H9 (cell line): Measurements from ENCODE around the gene CLDN20. TPM values are rescaled to one million over a fixed set of nuclear protein-coding genes. Genes with fewer than 3 reads are reported as not detected.

Experiments used
- DNase-seq: peaks from one replicate; pipeline ENCODE4 v3.0.0-alpha.2; 2017
- H2AFZ ChIP-seq: one replicate; pipeline ENCODE4 v1.6.1; 2013; ENCODE audit warnings: mild to moderate bottlenecking, low read length, control low read depth, moderate library complexity
- H2AK5ac ChIP-seq: 2 replicates; pipeline ENCODE4 v1.6.1; 2013; ENCODE audit warnings: low read length, control low read depth, mixed read lengths; ENCODE audit not compliant: insufficient read length
- H2BK120ac ChIP-seq: one replicate; pipeline ENCODE4 v1.6.1; 2013; ENCODE audit warnings: low read depth, mild to moderate bottlenecking, low read length, control low read depth, inconsistent platforms; ENCODE audit not compliant: poor library complexity, severe bottlenecking
- H2BK12ac ChIP-seq: 2 replicates; pipeline ENCODE4 v1.6.1; 2013; ENCODE audit warnings: low read length, control low read depth, mixed read lengths, low read depth; ENCODE audit not compliant: insufficient read length
- H2BK15ac ChIP-seq: 2 replicates; pipeline ENCODE4 v1.6.1; 2013; ENCODE audit warnings: low read depth, low read length, control low read depth
- H2BK20ac ChIP-seq: one replicate; pipeline ENCODE4 v1.6.1; 2013; ENCODE audit warnings: low read depth, mild to moderate bottlenecking, low read length, control low read depth, inconsistent platforms; ENCODE audit not compliant: poor library complexity, severe bottlenecking
- H2BK5ac ChIP-seq: 2 replicates; pipeline ENCODE4 v1.6.1; 2013; ENCODE audit warnings: low read length, control low read depth, mixed read lengths; ENCODE audit not compliant: insufficient read length
- H3K14ac ChIP-seq: 2 replicates; pipeline ENCODE4 v1.6.1; 2013; ENCODE audit warnings: low read length, control low read depth; ENCODE audit not compliant: insufficient read depth
- H3K18ac ChIP-seq: 2 replicates; pipeline ENCODE4 v1.6.1; 2013; ENCODE audit warnings: low read depth, mild to moderate bottlenecking, mixed read lengths, low read length, control low read depth; ENCODE audit not compliant: insufficient read length
- H3K23ac ChIP-seq: 2 replicates; pipeline ENCODE4 v1.6.1; 2013; ENCODE audit warnings: low read length, control low read depth, mixed read lengths, low read depth; ENCODE audit not compliant: insufficient read length
- H3K23me2 ChIP-seq: 2 replicates; pipeline ENCODE4 v1.6.1; 2013; ENCODE audit warnings: low read depth, mild to moderate bottlenecking, mixed read lengths, low read length, control low read depth; ENCODE audit not compliant: insufficient read length, poor library complexity, severe bottlenecking
- H3K27ac ChIP-seq: 2 replicates; pipeline ENCODE4 v1.5.1; 2013; ENCODE audit warnings: low read length, control low read depth, mixed read lengths, low read depth; ENCODE audit not compliant: insufficient read length
- H3K27me3 ChIP-seq: 2 replicates; pipeline ENCODE4 v1.6.1; 2013; ENCODE audit warnings: low read length, control low read depth, inconsistent platforms; ENCODE audit not compliant: insufficient read depth
- H3K4ac ChIP-seq: 2 replicates; pipeline ENCODE4 v1.6.1; 2013; ENCODE audit warnings: low read depth, mild to moderate bottlenecking, control low read depth, inconsistent platforms, low read length, moderate library complexity
- H3K4me1 ChIP-seq: 2 replicates; pipeline ENCODE4 v1.6.1; 2013; ENCODE audit warnings: low read length, control low read depth, inconsistent platforms; ENCODE audit not compliant: insufficient read depth
- H3K4me2 ChIP-seq: 2 replicates; pipeline ENCODE4 v1.6.1; 2013; ENCODE audit warnings: low read length, control low read depth, mixed read lengths; ENCODE audit not compliant: insufficient read length, insufficient read depth
- H3K56ac ChIP-seq: 2 replicates; pipeline ENCODE4 v1.6.1; 2013; ENCODE audit warnings: low read depth, mild to moderate bottlenecking, mixed read lengths, low read length, control low read depth; ENCODE audit not compliant: insufficient read length
- H3K79me1 ChIP-seq: 2 replicates; pipeline ENCODE4 v1.6.1; 2013; ENCODE audit warnings: low read depth, mild to moderate bottlenecking, moderate library complexity, low read length, control low read depth, inconsistent platforms; ENCODE audit not compliant: insufficient read depth, poor library complexity, severe bottlenecking
- H3K79me2 ChIP-seq: 2 replicates; pipeline ENCODE4 v1.6.1; 2013; ENCODE audit warnings: low read length, control low read depth, inconsistent platforms; ENCODE audit not compliant: insufficient read depth
- H3K9ac ChIP-seq: 2 replicates; pipeline ENCODE4 v1.6.1; 2013; ENCODE audit warnings: low read length, control low read depth, mixed read lengths; ENCODE audit not compliant: insufficient read length; ENCODE audit errors: extremely low read depth
- H3K9me3 ChIP-seq: one replicate; pipeline ENCODE4 v1.6.1; 2013; ENCODE audit warnings: low read depth, low read length, inconsistent platforms; ENCODE audit not compliant: control insufficient read depth
- H3T11ph ChIP-seq: one replicate; pipeline ENCODE4 v1.6.1; 2013; ENCODE audit warnings: mild to moderate bottlenecking, low read length, control low read depth, inconsistent platforms
- H4K20me1 ChIP-seq: one replicate; pipeline ENCODE4 v1.6.1; 2013; ENCODE audit not compliant: control insufficient read depth, insufficient read length, insufficient read depth
- H4K5ac ChIP-seq: 2 replicates; pipeline ENCODE4 v1.6.1; 2013; ENCODE audit warnings: low read depth, mild to moderate bottlenecking, mixed read lengths, low read length, control low read depth; ENCODE audit not compliant: insufficient read length
- H4K8ac ChIP-seq: replicated peaks from 2 replicates; pipeline ENCODE4 v1.6.1; 2013; ENCODE audit warnings: low read length, control low read depth, mixed read lengths, low read depth; ENCODE audit not compliant: insufficient read length
- H4K91ac ChIP-seq: 2 replicates; pipeline ENCODE4 v1.6.1; 2013; ENCODE audit warnings: low read depth, mild to moderate bottlenecking, moderate library complexity, mixed read lengths, low read length, control low read depth; ENCODE audit not compliant: insufficient read length
- H3K27ac Mint-ChIP-seq, 3 experiments: 2 replicates in 2 of 3; 3 replicates in 1 of 3; pipeline ENCODE4 v1.8.0; 2020 to 2021; ENCODE audit warnings: mixed read lengths in 3 of 3, mild to moderate bottlenecking in 1 of 3, moderate library complexity in 1 of 3
- H3K27me3 Mint-ChIP-seq: 2 replicates; pipeline ENCODE4 v1.8.0; 2021; ENCODE audit warnings: low read depth, mild to moderate bottlenecking, moderate library complexity, mixed read lengths
- H3K36me3 Mint-ChIP-seq, 3 experiments: 2 replicates in 2 of 3; 3 replicates in 1 of 3; pipeline ENCODE4 v1.8.0; 2020 to 2021; ENCODE audit warnings: low read depth in 3 of 3, mixed read lengths in 3 of 3; ENCODE audit not compliant: insufficient read depth in 1 of 3
- H3K4me1 Mint-ChIP-seq, 2 experiments: 2 replicates each; pipeline ENCODE4 v1.8.0; 2020; ENCODE audit warnings: mixed read lengths in 2 of 2
- H3K4me3 Mint-ChIP-seq, 2 experiments: 2 replicates in 1 of 2; 3 replicates in 1 of 2; pipeline ENCODE4 v1.8.0; 2020 to 2021; ENCODE audit warnings: mild to moderate bottlenecking in 2 of 2, mixed read lengths in 2 of 2, moderate library complexity in 1 of 2
- H3K9me3 Mint-ChIP-seq, 2 experiments: 2 replicates in 1 of 2; 3 replicates in 1 of 2; pipeline ENCODE4 v1.8.0; 2020; ENCODE audit warnings: mild to moderate bottlenecking in 2 of 2, mixed read lengths in 2 of 2, moderate library complexity in 1 of 2
- CTCF ChIP-seq: fragments of 200-600 bp; sonication (generic); conservative IDR thresholded peaks from 3 replicates; pipeline ENCODE4 v1.8.0; 2021; ENCODE audit warnings: antibody characterized with exemption, mild to moderate bottlenecking
- WGBS: extraction: QIAGEN DNeasy Blood & Tissue Kit; methylation state at CpG from one replicate; pipeline ENCODE4 v1.1.7; 2013; ENCODE audit warnings: missing lambda C conversion rate, low lambda C conversion rate, mixed read lengths; ENCODE audit not compliant: insufficient read length; ENCODE audit errors: extremely low coverage; 5-methylcytosine and 5-hydroxymethylcytosine counted together
- total RNA-seq: library from RNA; stranded (reverse); gene quantifications from 2 replicates; pipeline ENCODE4 v1.2.1, GENCODE V29; 2021

CLDN20 gene
- total RNA-seq, 1 experiment from 2014 or later: not detected

GRCh38 chr6:155319902-155320301 is 56.1 kb downstream of the CLDN20 start:
- Histone ChIP-seq H3K18ac (no peak overlapping the region), H3K4ac (no peak overlapping the region), H3K27ac (no peak overlapping the region), H4K8ac (no peak overlapping the region), H3K79me1 (no peaks in the 10 kb centered on the region), H3K56ac (no peak overlapping the region), H2BK15ac (no peak overlapping the region), H2BK20ac (no peak overlapping the region), H3K27me3 (no peaks in the 10 kb centered on the region), H3K79me2 (no peaks in the 10 kb centered on the region), H2BK120ac (no peak overlapping the region), H3K4me1 (no peaks in the 10 kb centered on the region; the same call in 1 of the 2 replicates), H2BK12ac (no peak overlapping the region), H3K9ac (no peak overlapping the region), H3T11ph (no peak overlapping the region), H4K91ac (no peak overlapping the region), H3K14ac (no peak overlapping the region), H2AFZ (no peak overlapping the region), H3K23me2 (no peaks in the 10 kb centered on the region), H3K23ac (no peak overlapping the region), H3K9me3 (no peaks in the 10 kb centered on the region), H4K5ac (no peak overlapping the region), H2AK5ac (no peak overlapping the region), H4K20me1 (no peaks in the 10 kb centered on the region), H3K4me2 (no peak overlapping the region), H2BK5ac (no peak overlapping the region)
- Mint-ChIP-seq H3K36me3 (no peaks in the 10 kb centered on the region), H3K27me3 (no peaks in the 10 kb centered on the region), H3K4me1 (peaks cover 6 to 15% of the 10 kb centered on the region in 2 experiments), H3K4me3 (no peak overlapping the region), H3K27ac (no peak overlapping the region), H3K9me3 (no peaks in the 10 kb centered on the region)
- no peak for TF ChIP-seq CTCF
- no CpG with 5 or more reads among the region's 4 CpGs for WGBS
- no peak for DNase-seq
